ENCODE data around the gene HSP90AB1. TPM values are rescaled to one million over a fixed set of nuclear protein-coding genes. Genes with fewer than 3 reads are reported as not detected.

HSP90AB1 gene
- polyA plus RNA-seq, 1 donor from 2014 or later = 522 TPM

GRCh38 chr6:44249082-44249748 lies 2.3 kb downstream of the HSP90AB1 start:
- no peaks in the 10 kb centered on the region for H3K27me3 ChIP-seq (ENCODE audit: insufficient read depth, low read depth, low read length)
- no peak for TF ChIP-seq REST (IDR thresholded peaks at IDR 0.05; ENCODE audit: borderline replicate concordance)
- TF ChIP-seq CTCF (IDR thresholded peaks at IDR 0.05; ENCODE audit: poor library complexity, severe bottlenecking) = no peak
- TF ChIP-seq MXI1 (conservative IDR thresholded peaks at IDR 0.05; ENCODE audit: poor library complexity, severe bottlenecking) = no peak
- TF ChIP-seq POLR2AphosphoS5 (IDR thresholded peaks at IDR 0.05) = no peak
- TF ChIP-seq RAD21 (conservative IDR thresholded peaks at IDR 0.05) = no peak
- no peak for TF ChIP-seq SMC3 (conservative IDR thresholded peaks at IDR 0.05; ENCODE audit: poor library complexity)
- TF ChIP-seq EP300 (conservative IDR thresholded peaks at IDR 0.05; ENCODE audit: poor library complexity, severe bottlenecking) = no peak
- TF ChIP-seq TAF1 (IDR thresholded peaks at IDR 0.05; ENCODE audit: low read depth) = no peak
- no peak for TF ChIP-seq EZH2 (IDR thresholded peaks at IDR 0.05; ENCODE audit: borderline replicate concordance, insufficient read depth, low read length, poor library complexity, severe bottlenecking)
- H3K79me2 ChIP-seq (replicated peaks; ENCODE audit: insufficient read depth, low read length) = peaks cover 46% of the 10 kb centered on the region
- peak overlapping the region; percentile 99 for H3K4me3 ChIP-seq (ENCODE audit: low read length)
- no peak overlapping the region for H2AFZ ChIP-seq (ENCODE audit: low read depth, low read length)
- no peak overlapping the region for H3K27ac ChIP-seq (ENCODE audit: low read length)
- no peaks in the 10 kb centered on the region for H3F3A ChIP-seq (ENCODE audit: insufficient read depth, low read length, poor library complexity, severe bottlenecking)
- no peak overlapping the region for H3K9ac ChIP-seq (ENCODE audit: low read length)
- peaks cover 5% of the 10 kb centered on the region for H4K20me1 ChIP-seq (ENCODE audit: insufficient read depth)
- no peaks in the 10 kb centered on the region for H3K9me2 ChIP-seq (ENCODE audit: insufficient read depth, low read length)
- peak overlapping the region; percentile 81 for H3K4me2 ChIP-seq (ENCODE audit: low read length)
- H3K36me3 ChIP-seq (ENCODE audit: insufficient read depth, low read length) = peaks cover 16% of the 10 kb centered on the region
- H3K9me3 ChIP-seq (ENCODE audit: low read length) = no peaks in the 10 kb centered on the region

- Histone ChIP-seq H2AFZ (ENCODE audit: low read depth, low read length) (no peak overlapping the region), H3K36me3 (ENCODE audit: insufficient read depth, low read length) (peaks cover 16% of the 10 kb centered on the region), H4K20me1 (ENCODE audit: insufficient read depth) (peaks cover 5% of the 10 kb centered on the region), H3K9ac (ENCODE audit: low read length) (no peak overlapping the region), H3K9me2 (ENCODE audit: insufficient read depth, low read length) (no peaks in the 10 kb centered on the region), H3K4me3 (ENCODE audit: low read length) (peak overlapping the region; percentile 99), H3F3A (ENCODE audit: insufficient read depth, low read length, poor library complexity, severe bottlenecking) (no peaks in the 10 kb centered on the region), H3K4me2 (ENCODE audit: low read length) (no peak overlapping the region), H3K79me2 (replicated peaks; ENCODE audit: insufficient read depth, low read length) (peaks cover 50% of the 10 kb centered on the region), H3K9me3 (ENCODE audit: low read length) (no peaks in the 10 kb centered on the region), H3K27ac (ENCODE audit: low read length) (no peak overlapping the region), H3K27me3 (ENCODE audit: insufficient read depth, low read depth, low read length) (no peaks in the 10 kb centered on the region)
- TF ChIP-seq SMC3 (conservative IDR thresholded peaks at IDR 0.05; ENCODE audit: poor library complexity) = no peak
- TF ChIP-seq MXI1 (conservative IDR thresholded peaks at IDR 0.05; ENCODE audit: poor library complexity, severe bottlenecking) = no peak
- TF ChIP-seq CTCF (IDR thresholded peaks at IDR 0.05; ENCODE audit: poor library complexity, severe bottlenecking) = no peak
- TF ChIP-seq REST (IDR thresholded peaks at IDR 0.05; ENCODE audit: borderline replicate concordance) = no peak
- no peak for TF ChIP-seq EZH2 (IDR thresholded peaks at IDR 0.05; ENCODE audit: borderline replicate concordance, insufficient read depth, low read length, poor library complexity, severe bottlenecking)
- no peak for TF ChIP-seq POLR2AphosphoS5 (IDR thresholded peaks at IDR 0.05)
- no peak for TF ChIP-seq EP300 (conservative IDR thresholded peaks at IDR 0.05; ENCODE audit: poor library complexity, severe bottlenecking)
- TF ChIP-seq TAF1 (IDR thresholded peaks at IDR 0.05; ENCODE audit: low read depth) = no peak
- no peak for TF ChIP-seq RAD21 (conservative IDR thresholded peaks at IDR 0.05)
Measured at GRCh38 chr6:44250067-44250717, 3.3 kb downstream of the HSP90AB1 start.

All from neural cell (in vitro differentiated cells).